Effector memory CD8-positive, alpha-beta T cell (primary cell): ENCODE data around the gene PFKP.
"Not testable (repeated sequence)": the region's sequence is repeated elsewhere in the genome, so short reads cannot be mapped to it uniquely, and the experiment has no call there.

Experiments used
- ATAC-seq: fragments of 150-1000 bp; cut with Tn5 transposase; replicated peaks from 2 replicates; pipeline ENCODE4 v1.10.0; 2021; ENCODE audit warnings: mild to moderate bottlenecking, moderate library complexity
- DNase-seq, 3 experiments: peaks; one replicate each; pipeline ENCODE4 v3.0.0; 2021
- H3K27ac Mint-ChIP-seq, 2 donors: one replicate each; pipeline ENCODE4 v1.8.0; 2022; ENCODE audit warnings: mild to moderate bottlenecking in 2 of 2, mixed read lengths in 2 of 2, moderate library complexity in 2 of 2
- H3K27me3 Mint-ChIP-seq, 2 donors: one replicate each; pipeline ENCODE4 v1.8.0; 2022; ENCODE audit warnings: mixed read lengths in 2 of 2
- H3K36me3 Mint-ChIP-seq: one replicate; pipeline ENCODE4 v1.8.0; 2022; ENCODE audit warnings: mild to moderate bottlenecking, moderate library complexity, mixed read lengths; ENCODE audit not compliant: insufficient read depth
- H3K4me1 Mint-ChIP-seq, 2 donors: one replicate each; pipeline ENCODE4 v1.8.0; 2022; ENCODE audit warnings: low read depth in 2 of 2, mixed read lengths in 2 of 2
- H3K4me3 Mint-ChIP-seq, 2 donors: one replicate each; pipeline ENCODE4 v1.8.0; 2022; ENCODE audit warnings: mild to moderate bottlenecking in 2 of 2, mixed read lengths in 2 of 2, moderate library complexity in 2 of 2
- H3K9me3 Mint-ChIP-seq, 2 donors: one replicate each; pipeline ENCODE4 v1.8.0; 2022; ENCODE audit warnings: mixed read lengths in 2 of 2

PFKP gene

DNA sequence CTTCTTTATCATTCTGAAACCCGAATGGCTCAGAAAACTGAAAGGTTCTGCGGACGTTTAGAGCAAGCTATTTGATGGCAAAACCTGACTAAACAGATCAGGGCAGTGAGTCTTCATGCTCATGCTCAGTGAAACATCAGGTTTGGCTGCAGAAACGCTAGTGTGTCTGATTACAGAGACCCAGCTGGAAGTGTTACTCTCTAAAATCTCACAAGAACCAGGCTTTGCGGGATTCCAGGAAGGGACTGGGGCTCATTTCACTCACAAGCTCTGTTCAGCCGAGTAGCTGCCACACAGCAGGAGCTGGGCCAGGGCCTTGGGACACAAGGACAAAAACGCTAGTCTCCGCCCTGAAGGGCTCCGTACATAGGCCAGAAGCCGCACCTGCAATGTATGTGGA lies 102.3 kb downstream of the PFKP start:
- no peak overlapping the region for H3K27ac Mint-ChIP-seq
- peaks cover 0 to 1% of the 10 kb centered on the region in 2 donors for H3K9me3 Mint-ChIP-seq
- H3K4me3 Mint-ChIP-seq, result no peak overlapping the region
- peaks cover 9 to 29% of the 10 kb centered on the region in 2 donors for H3K4me1 Mint-ChIP-seq
- DNase-seq (no peak), ATAC-seq (no peak)
- H3K36me3 Mint-ChIP-seq, result peaks cover 42% of the 10 kb centered on the region
- H3K27me3 Mint-ChIP-seq, result no peaks in the 10 kb centered on the region

DNA sequence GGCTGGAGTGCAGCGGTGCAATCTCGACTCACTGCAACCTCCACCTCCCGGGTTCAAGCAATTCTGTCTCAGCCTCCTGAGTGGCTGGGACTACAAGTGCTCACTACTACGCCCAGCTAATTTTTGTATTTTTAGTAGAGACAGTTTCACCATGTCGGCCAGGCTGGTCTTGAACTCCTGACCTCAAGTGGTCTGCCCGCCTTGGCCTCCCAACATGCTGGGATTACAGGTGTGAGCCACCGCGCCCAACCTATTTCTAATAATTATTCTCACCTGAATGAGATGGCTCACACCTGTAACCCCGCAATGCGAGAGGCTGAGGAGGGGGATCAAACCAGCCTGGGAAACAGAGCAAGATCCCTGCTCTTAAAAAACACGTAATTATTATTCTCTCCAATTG lies 104.1 kb downstream of the PFKP start:
- not testable (repeated sequence) for H3K27me3 Mint-ChIP-seq, H3K9me3 Mint-ChIP-seq, DNase-seq, ATAC-seq
- Mint-ChIP-seq H3K4me1 (peaks cover 9 to 26% of the 10 kb centered on the region in 2 donors), H3K4me3 (peak overlapping the region; percentile 71 to 75), H3K27ac (peak overlapping the region; percentile 26 to 44), H3K36me3 (peaks cover 26% of the 10 kb centered on the region)

DNA sequence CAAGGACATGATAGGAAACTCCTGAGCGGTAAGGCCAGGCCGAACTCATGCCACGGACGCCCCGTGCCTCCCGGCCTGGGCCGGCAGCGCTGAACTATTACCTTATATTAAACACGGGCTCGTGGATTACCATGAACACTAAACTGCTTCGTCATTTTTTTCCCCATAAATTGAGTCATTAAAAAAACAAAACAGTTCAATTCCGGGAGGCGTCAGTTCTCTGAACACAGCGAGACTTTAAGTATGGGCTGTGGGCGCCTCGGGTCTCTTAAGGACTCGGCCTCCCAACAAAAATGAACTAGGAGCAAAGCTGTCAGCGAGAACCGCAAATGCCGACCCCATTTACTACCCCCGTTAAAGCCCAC lies 104.7 kb downstream of the PFKP start:
- ATAC-seq, result no peak
- Mint-ChIP-seq H3K27me3 (no peaks in the 10 kb centered on the region), H3K36me3 (peaks cover 23% of the 10 kb centered on the region), H3K9me3 (peaks cover 0 to 1% of the 10 kb centered on the region in 2 donors), H3K4me1 (peaks cover 9 to 26% of the 10 kb centered on the region in 2 donors), H3K27ac (peak overlapping the region; percentile 26 to 44), H3K4me3 (peak overlapping the region; percentile 71 to 75)
- DNase-seq, result no peak

DNA sequence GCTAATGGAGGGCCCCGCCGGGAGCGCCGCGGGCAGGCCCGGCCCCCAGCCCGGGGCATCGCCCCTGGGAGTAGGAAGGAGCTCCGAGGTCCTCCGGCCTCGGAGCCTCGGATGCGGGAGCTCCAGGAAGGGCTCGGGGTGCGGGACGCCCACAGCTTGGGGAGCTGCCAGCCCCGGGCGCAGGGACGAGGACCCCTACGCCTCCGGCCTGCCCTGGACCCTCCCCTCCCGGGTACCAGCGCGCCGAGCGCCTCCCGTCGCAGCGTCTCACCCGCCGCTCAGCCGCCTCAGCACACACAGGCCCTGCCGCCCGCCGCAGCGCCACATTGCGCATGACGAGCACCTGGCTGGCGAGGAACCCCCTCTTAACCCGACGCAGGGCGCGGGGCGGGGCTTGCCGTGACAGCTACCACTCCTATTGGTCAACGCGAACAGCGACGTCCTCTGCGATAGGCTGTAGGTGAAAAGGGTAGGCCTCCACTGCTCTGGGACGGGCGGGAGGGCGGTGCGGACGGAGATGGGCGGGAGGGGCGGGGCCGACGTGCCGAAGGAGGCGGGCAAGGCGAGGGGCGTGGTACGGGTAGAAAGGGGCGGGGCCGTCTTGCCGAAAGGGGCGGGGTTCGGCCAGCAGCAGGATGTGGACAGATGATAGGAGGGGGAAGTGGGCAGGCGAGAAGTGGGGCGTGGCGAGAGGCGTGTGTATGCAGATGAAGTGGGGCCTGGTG lies 105.3 kb downstream of the PFKP start, which contains the start of gene PITRM1:
Gene PITRM1, minus strand, starts transcription at position 337 of the 725 bp plus-strand sequence. Its CDS starts 10 bp downstream, at position 327.
- ATAC-seq, result peak; percentile 90

DNA sequence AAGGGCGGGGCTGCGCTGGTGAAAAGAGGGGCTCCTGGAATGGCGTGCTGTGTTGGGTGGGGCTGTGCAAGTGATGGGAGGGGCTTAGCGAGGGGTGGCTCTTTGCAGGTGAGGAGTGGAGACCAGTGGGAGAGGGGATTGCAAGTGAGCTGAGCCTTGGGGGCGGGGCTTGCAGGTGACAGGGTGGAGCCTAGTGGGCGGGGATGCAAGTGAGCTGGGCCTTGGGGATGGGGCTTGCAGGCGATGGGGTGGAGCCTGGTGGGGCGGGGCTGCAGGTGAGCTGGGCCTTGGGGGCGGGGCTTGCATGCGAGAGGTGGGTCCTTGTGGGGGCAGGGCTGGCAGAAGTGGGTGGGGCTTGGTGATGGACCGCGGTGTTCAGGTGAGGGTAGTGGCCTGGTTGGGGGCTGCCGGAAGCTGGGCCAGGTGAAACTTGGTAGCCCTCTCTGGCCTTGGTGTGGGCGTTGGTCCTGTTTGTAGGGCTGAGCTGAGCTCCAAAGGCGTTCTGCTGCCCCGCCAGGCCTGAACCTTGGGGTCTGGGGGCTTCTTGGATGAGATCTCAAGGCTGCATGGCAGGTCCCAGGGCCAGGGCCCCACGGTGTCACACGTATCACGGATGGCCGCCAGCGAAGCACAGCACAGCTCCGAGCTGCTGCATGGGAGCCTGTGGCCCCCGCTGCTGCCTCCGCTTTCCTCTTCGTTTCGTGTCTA lies 106.0 kb downstream of the PFKP start:
- no peaks in the 10 kb centered on the region for H3K27me3 Mint-ChIP-seq
- H3K36me3 Mint-ChIP-seq, result peaks cover 13% of the 10 kb centered on the region
- peak; percentile 30 for ATAC-seq
- H3K4me1 Mint-ChIP-seq, result peaks cover 9 to 22% of the 10 kb centered on the region in 2 donors
- peak overlapping the region; percentile 71 to 75 for H3K4me3 Mint-ChIP-seq
- peak overlapping the region; percentile 26 to 44 for H3K27ac Mint-ChIP-seq
- H3K9me3 Mint-ChIP-seq, result peaks cover 0 to 1% of the 10 kb centered on the region in 2 donors
- DNase-seq, result no peak

More for the DNA sequence above, 105.3 kb downstream of the PFKP start, which contains the start of gene PITRM1:
- Mint-ChIP-seq H3K36me3 (peaks cover 18% of the 10 kb centered on the region), H3K4me3 (peak within 1 kb of the TSS; percentile 71 to 75), H3K4me1 (peaks cover 9 to 25% of the 10 kb centered on the region in 2 donors), H3K9me3 (peaks cover 0 to 1% of the 10 kb centered on the region in 2 donors), H3K27ac (peak within 1 kb of the TSS; percentile 26 to 44), H3K27me3 (no peaks in the 10 kb centered on the region)
- peak; percentile 98 to 99 (median 98) for DNase-seq

DNA sequence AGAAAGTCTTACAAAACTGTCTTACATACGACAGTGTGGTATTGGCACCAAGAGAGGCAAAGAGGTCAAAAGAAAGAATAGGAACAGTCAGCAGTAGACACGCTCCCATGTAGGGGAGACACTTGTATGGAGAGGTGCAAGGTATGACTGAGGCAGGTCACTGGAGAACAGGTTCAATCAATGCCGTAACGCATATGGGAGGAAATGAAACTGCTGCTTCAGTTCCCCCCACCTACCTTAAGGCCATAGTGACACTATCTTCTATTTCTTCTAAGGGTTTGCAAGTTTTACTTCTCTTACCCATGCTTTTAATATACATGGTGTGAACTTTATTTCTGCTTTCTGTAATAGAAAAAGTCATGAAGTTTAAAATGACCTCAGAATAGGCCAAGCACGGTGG lies 110.7 kb downstream of the PFKP start:
- Mint-ChIP-seq H3K27ac (no peak overlapping the region), H3K4me3 (no peak overlapping the region), H3K27me3 (peaks cover 28 to 29% of the 10 kb centered on the region in 2 donors), H3K36me3 (peaks cover 3% of the 10 kb centered on the region), H3K9me3 (peaks cover 0 to under 1% of the 10 kb centered on the region in 2 donors), H3K4me1 (peaks cover 1 to 4% of the 10 kb centered on the region in 2 donors)
- no peak for ATAC-seq
- DNase-seq, result no peak

DNA sequence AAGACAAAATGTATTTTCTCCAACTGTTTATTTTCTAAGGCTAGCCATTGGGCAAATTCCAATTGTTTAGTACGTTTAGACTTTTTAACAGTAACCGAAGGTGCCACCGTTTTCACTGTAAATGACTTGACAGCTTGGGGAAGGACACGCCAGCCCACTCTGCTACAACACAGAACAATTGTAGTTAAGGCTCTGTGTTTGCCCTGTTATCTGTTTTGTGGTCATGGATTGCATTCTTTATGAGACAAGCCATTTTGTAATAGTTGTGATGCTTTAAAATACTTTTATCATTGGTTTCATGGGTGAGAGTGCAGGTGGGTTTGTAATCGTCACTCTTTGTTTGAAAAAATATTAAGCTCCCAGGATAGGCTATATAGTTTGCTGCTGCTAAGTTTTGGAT lies 111.8 kb downstream of the PFKP start:
- Mint-ChIP-seq H3K4me3 (no peak overlapping the region), H3K27ac (no peak overlapping the region), H3K4me1 (no peaks in the 10 kb centered on the region), H3K36me3 (peaks cover 3% of the 10 kb centered on the region), H3K27me3 (peaks cover 33 to 34% of the 10 kb centered on the region in 2 donors), H3K9me3 (no peaks in the 10 kb centered on the region)
- DNase-seq (no peak), ATAC-seq (no peak)

DNA sequence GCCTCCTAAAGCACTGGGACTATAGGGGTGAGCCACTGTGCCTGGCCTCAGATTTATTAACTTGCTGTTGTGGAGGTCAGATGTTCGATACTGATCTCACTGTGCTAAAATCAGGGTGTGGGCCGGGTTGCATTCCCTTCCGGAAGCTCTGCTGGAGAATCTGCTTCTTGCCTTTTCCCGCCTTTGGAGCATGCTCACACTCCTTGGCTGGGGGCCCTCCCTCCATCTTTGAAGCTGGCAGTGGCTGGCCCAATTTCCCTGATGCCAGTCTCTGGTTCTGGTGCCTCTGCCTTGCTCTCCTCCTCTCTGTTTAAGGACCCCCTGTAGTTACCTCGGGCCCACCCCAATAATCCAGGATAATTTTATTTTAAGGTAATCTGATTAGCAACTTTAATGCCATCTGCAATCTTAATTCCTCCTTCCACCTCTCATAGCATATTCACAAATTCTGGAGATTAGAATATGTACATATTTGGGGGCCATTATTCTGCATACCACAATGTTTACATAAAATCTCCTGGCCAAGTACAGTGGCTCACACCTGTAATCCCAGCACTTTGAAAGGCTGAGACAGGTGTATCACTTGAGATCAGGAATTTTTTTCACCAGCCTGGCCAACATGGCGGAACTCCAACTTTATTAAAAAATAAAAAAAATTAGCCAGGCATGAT lies 113.1 kb downstream of the PFKP start:
- H3K4me1 Mint-ChIP-seq, result no peaks in the 10 kb centered on the region
- no peak for DNase-seq
- H3K36me3 Mint-ChIP-seq, result no peaks in the 10 kb centered on the region
- no peak overlapping the region for H3K27ac Mint-ChIP-seq
- H3K4me3 Mint-ChIP-seq, result no peak overlapping the region
- no peak for ATAC-seq
- H3K9me3 Mint-ChIP-seq, result no peaks in the 10 kb centered on the region
- H3K27me3 Mint-ChIP-seq, result peaks cover 34 to 40% of the 10 kb centered on the region in 2 donors

DNA sequence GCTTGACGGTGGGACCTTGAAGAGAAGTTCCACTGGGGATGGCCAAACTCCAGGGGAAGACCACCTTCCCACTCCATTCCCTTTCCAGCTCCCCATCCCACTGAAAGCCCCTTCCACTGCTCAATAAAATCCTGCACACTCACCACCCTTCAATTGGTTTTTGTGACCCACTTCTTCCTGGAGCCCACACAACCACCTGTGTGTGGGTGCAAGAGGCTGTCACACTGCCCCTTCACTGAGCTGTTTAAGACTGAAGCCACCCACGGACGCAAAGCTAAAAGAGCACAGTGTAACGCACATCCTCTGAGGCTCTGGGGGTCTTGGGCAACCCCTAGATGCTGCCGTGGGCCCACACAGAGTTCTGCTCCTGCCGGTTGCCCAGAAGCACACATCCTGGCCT lies 118.0 kb downstream of the PFKP start:
- Mint-ChIP-seq H3K9me3 (no peaks in the 10 kb centered on the region), H3K27me3 (peaks cover 42 to 48% of the 10 kb centered on the region in 2 donors), H3K4me1 (peaks cover 0 to 4% of the 10 kb centered on the region in 2 donors), H3K36me3 (no peaks in the 10 kb centered on the region), H3K27ac (no peak overlapping the region), H3K4me3 (no peak overlapping the region)
- ATAC-seq (no peak), DNase-seq (no peak)

DNA sequence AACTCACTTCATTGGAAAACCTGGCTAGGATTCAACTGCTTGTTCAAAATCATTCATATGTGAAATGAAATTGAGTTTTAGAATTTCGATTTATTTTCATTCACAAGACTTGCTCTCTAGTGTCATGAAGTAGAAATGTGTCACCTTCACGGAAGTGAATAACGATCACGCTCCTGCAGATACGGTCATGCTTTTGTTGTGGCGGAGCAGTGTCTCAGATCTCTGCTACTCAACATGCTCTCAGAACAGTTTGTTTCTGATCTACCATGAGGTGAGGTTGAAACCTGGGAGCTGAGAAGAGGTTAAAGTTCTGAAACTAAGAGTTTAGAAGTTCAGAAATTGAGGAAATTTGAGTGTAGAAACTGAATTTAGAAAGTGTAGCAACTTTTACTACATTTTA lies 119.0 kb downstream of the PFKP start:
- Mint-ChIP-seq H3K36me3 (no peaks in the 10 kb centered on the region), H3K9me3 (no peaks in the 10 kb centered on the region), H3K4me1 (peaks cover 0 to 4% of the 10 kb centered on the region in 2 donors), H3K27ac (no peak overlapping the region), H3K4me3 (no peak overlapping the region), H3K27me3 (peaks cover 35 to 47% of the 10 kb centered on the region in 2 donors)
- DNase-seq (no peak), ATAC-seq (peak; percentile 55)
